ENCODE measurements around the gene FRMD4B.

DNA sequence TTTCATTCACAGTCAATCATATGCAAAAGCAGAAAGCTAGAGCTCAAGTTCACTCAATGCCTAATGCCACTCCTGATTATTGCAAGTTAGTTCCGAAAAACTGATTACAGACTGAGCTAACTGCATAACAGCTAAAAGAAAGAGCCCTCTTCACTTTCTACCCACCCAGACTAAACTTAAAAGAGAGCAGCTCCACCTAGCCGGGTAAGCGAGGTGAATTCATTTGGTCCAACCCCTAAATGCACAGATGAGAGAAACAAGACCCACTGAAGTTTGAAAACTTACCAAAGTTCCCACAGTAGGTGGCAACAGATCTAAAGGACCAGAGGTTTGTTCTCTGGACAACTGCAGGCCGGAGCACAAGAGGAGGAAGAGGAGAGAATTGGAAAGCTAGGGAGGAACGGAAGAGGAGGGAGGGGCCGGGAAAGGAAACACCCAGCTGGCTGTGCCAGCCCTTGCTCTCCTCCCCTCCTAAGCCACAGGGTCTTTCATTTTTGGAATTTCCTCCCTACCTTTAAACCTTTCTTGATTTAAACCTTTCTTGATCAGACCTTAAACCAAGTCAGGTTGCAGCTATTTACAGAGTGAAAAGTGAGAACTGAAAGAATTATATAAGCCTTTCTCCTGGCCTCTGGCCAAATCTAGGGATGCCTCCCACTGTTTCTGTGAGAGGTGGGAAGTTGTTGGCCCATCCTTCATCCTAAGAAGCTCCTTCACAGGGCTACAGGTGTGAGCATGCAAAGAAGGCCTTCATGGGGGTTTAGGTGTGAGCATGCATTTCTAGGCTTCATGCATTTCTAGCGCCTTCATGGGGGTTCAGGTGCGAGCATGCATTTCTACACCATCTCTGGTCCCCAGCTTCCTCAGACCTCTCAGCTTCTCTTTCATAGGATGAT is 148.8 kb downstream of the FRMD4B start:
- TF ChIP-seq, protein P1, sequence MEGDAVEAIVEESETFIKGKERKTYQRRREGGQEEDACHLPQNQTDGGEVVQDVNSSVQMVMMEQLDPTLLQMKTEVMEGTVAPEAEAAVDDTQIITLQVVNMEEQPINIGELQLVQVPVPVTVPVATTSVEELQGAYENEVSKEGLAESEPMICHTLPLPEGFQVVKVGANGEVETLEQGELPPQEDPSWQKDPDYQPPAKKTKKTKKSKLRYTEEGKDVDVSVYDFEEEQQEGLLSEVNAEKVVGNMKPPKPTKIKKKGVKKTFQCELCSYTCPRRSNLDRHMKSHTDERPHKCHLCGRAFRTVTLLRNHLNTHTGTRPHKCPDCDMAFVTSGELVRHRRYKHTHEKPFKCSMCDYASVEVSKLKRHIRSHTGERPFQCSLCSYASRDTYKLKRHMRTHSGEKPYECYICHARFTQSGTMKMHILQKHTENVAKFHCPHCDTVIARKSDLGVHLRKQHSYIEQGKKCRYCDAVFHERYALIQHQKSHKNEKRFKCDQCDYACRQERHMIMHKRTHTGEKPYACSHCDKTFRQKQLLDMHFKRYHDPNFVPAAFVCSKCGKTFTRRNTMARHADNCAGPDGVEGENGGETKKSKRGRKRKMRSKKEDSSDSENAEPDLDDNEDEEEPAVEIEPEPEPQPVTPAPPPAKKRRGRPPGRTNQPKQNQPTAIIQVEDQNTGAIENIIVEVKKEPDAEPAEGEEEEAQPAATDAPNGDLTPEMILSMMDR (IDR thresholded peaks at IDR 0.05; ENCODE audit: low read length) = no peak
- TF ChIP-seq EZH2 (IDR thresholded peaks at IDR 0.05; ENCODE audit: borderline replicate concordance, low read length) = no peak

Data from OCI-LY1 (cell line).